LNCaP clone FGC (cell line): ENCODE results near the gene AJM1.
"Not testable (repeated sequence)": the region's sequence is repeated elsewhere in the genome, so short reads cannot be mapped to it uniquely, and the experiment has no call there.

Experiments used
- DNase-seq: peaks from one replicate; pipeline ENCODE4 v3.0.0-alpha.2; 2011; ENCODE audit warnings: low read depth
- H3K4me3 ChIP-seq: 2 replicates; pipeline ENCODE4 v1.5.1; 2011; ENCODE audit warnings: mild to moderate bottlenecking, low read depth, low read length, control low read depth
- TF ChIP-seq, protein P1 (sequence below): IDR thresholded peaks from 2 replicates; pipeline ENCODE4 v1.5.1; 2012; ENCODE audit warnings: mild to moderate bottlenecking; ENCODE audit not compliant: control insufficient read depth, insufficient read depth; ENCODE audit errors: extremely low read depth

AJM1 gene

GRCh38 chr9:136842380-136842948, at the start of gene AJM1:
Gene AJM1 (plus strand): TSS chr9:136842478. CDS start chr9:136844415, 1,937 bp downstream.
- peak within 1 kb of the TSS; percentile 50 for H3K4me3 ChIP-seq
- peak; percentile 38 for DNase-seq
- TF ChIP-seq, protein P1, sequence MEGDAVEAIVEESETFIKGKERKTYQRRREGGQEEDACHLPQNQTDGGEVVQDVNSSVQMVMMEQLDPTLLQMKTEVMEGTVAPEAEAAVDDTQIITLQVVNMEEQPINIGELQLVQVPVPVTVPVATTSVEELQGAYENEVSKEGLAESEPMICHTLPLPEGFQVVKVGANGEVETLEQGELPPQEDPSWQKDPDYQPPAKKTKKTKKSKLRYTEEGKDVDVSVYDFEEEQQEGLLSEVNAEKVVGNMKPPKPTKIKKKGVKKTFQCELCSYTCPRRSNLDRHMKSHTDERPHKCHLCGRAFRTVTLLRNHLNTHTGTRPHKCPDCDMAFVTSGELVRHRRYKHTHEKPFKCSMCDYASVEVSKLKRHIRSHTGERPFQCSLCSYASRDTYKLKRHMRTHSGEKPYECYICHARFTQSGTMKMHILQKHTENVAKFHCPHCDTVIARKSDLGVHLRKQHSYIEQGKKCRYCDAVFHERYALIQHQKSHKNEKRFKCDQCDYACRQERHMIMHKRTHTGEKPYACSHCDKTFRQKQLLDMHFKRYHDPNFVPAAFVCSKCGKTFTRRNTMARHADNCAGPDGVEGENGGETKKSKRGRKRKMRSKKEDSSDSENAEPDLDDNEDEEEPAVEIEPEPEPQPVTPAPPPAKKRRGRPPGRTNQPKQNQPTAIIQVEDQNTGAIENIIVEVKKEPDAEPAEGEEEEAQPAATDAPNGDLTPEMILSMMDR = peak; percentile 84

DNA sequence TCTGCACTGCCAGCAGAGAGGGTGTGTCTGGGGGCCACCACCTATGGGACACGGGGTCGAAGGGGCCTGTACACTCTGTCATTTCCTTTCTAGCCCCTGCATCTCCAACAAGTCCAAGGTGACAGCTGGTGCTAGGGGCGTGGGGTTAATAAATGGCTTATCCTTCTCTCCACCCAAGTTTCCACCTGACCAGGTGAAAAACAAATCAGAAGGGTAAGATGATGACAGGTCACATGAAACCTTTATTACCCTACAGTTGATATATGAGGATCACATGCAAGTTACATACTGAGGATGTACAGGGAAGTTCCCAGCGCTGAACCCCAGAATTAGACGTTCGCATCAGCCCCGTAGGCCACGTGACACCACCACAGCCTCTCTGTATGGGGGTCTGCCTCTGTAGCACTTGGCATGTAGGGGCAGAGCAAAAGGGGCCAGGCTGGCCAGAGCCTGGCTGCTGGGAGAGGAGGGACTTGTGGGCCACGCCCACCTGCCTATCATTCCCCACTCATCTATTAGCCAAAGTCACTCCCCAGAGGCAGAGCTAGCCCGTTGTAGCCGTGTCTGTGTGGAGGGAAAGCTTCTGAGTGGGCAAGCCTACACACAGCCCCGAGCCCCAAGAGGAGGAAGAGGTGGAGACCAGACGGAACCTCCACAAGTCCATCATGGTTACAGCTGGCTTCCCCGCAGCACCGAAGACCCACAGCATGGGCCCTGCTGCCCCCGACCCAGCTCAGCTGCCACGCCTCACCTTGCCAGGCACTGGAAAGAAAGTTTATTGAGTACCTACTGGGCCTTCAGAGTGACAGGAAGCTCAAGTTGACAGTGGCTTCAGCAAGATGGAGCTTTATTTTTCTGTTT, 49.0 kb upstream of the AJM1 start:
- TF ChIP-seq, protein P1 = no peak
- no peak for DNase-seq
- no peak overlapping the region for H3K4me3 ChIP-seq

DNA sequence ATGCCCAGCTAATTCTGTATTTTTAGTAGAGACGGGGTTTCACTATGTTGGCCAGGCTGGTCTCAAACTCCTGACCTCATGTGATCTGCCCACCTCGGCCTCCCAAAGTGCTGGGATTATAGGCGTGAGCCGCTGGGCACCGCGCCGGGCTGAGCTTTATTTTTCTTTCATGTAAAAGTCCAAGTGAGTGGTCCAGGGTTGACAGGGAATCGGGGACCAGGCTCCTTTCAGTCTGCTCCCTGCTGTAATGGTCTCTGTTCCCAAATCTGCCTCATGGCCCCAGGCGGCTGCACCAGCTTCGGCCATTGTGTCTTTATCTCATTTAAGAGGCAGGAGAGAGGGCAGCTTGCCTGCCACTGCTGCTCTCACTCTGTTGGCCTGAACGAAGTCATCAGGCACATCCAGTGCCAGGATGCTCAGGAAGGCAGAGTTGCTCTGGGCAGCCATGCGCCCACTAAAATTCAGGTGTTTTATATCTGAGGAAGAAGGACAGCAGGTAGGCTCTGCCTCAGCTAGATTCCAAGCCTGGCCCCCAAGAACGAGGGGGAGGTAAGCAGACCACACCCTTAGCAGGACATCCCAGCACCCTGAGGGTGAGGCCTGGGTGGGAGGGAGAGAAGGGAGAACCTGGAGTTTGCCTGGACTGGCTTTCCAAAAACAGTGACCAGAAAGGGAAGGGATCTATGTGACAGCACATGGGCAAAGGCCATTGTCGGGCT, 47.8 kb upstream of the AJM1 start:
- no peak overlapping the region for H3K4me3 ChIP-seq
- DNase-seq = no peak
- TF ChIP-seq, protein P1 = no peak

GRCh38 chr9:136795000-136795348, 47.3 kb upstream of the AJM1 start:
- TF ChIP-seq, protein P1 = no peak
- H3K4me3 ChIP-seq = no peak overlapping the region
- no peak for DNase-seq

DNA sequence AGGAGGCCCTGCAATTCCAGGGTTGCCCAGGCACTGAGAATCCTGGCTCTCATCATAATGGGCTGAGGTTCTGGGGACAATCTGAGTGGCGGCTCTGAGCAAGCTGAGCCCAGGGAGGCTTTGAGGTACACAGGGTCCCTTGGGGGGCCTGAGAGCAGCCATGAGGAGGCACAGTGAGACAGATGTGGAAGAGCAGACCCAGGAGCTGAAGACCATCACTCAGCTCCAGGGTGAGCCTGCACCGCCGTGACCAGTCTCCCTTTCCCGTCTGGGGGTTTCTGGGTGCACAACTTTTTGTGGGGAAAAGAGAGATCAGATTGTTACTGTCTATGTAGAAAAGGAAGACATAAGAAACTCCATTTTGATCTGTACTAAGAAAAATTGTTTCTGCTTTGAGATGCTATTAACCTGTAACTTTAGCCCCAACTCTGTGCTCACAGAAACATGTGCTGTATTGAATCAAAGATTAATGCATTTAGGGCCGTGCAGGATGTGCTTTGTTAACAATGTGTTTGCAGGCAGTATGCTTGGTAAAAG, 46.0 kb upstream of the AJM1 start, which contains the start of gene CCDC183:
Gene CCDC183 (plus strand): TSS at position 101 of the 537 bp plus-strand sequence. CDS start 60 bp downstream, at position 161.
- no peak within 1 kb of the TSS for H3K4me3 ChIP-seq
- no peak for DNase-seq
- TF ChIP-seq, protein P1 = no peak

GRCh38 chr9:136796775-136797347, 45.4 kb upstream of the AJM1 start:
- DNase-seq = peak; percentile 70
- not testable (repeated sequence) for H3K4me3 ChIP-seq

DNA sequence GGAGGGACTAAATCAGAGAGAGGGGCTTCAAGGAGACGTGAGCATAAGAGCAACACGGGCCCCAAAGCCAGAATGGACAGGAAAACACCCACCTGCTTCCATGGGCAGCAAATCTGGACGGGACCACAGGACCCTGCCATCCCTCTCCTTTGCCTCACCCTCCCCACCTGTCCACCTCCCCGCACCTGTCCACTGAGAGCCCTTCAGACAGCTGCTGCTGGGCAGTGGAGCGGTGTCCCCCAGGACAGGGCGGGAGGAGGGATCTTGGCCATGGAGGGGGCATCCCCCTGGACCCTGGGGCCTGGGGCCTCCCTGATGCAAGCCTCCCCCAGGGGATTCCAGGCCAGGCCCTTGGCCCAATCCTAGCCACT, 43.6 kb upstream of the AJM1 start:
- H3K4me3 ChIP-seq = peak overlapping the region; percentile 81
- TF ChIP-seq, protein P1 = no peak
- no peak for DNase-seq
